ENCODE measurements around the gene RPL22L1. TPM values are rescaled to one million over a fixed set of nuclear protein-coding genes. Genes with fewer than 3 reads are reported as not detected.
"Not testable (repeated sequence)": the region's sequence is repeated elsewhere in the genome, so short reads cannot be mapped to it uniquely, and the experiment has no call there.

Gene RPL22L1
- total RNA-seq, 1 donor from 2014 or later = 123 TPM

DNA sequence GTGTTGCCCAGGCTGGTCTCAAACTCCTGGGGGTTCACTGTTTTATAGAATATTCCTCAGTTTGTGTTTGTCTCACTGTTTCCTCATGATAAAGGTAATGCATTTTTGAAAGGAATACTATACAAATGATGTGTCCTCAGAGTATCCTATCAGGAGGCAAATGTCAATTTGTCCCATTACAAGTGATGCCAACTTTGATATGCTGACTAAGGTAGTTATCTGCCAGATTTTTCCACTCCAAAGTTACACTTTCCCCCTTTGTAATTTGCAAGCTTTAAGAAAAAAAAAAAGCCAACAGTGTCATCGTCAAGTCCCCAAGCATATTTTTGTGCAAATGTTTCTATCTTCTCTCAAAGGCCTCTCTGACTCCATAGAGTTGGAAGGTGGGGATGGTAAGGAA lies 29.5 kb upstream of the RPL22L1 start:
- Mint-ChIP-seq H3K27me3 (ENCODE audit: insufficient read depth) (no peaks in the 10 kb centered on the region), H3K27ac (no peak overlapping the region), H3K36me3 (ENCODE audit: low read depth) (peaks cover 5% of the 10 kb centered on the region), H3K4me3 (no peak overlapping the region), H3K4me1 (ENCODE audit: low read depth) (no peaks in the 10 kb centered on the region), H3K9me3 (no peaks in the 10 kb centered on the region)
- intact Hi-C loops (cut with micrococcal nuclease) = no loop called here
- DNase-seq (ENCODE audit: low spot score) = no peak

- Mint-ChIP-seq H3K27me3 (ENCODE audit: insufficient read depth) (no peaks in the 10 kb centered on the region), H3K9me3 (no peaks in the 10 kb centered on the region), H3K36me3 (ENCODE audit: low read depth) (peaks cover 5% of the 10 kb centered on the region), H3K4me1 (ENCODE audit: low read depth) (no peaks in the 10 kb centered on the region), H3K27ac (no peak overlapping the region), H3K4me3 (no peak overlapping the region)
- intact Hi-C loops (cut with micrococcal nuclease) = no loop called here
- DNase-seq (ENCODE audit: low spot score) = no peak
These were observed 28.0 kb upstream of the RPL22L1 start for GRCh38 chr3:170897978-170898377.

DNA sequence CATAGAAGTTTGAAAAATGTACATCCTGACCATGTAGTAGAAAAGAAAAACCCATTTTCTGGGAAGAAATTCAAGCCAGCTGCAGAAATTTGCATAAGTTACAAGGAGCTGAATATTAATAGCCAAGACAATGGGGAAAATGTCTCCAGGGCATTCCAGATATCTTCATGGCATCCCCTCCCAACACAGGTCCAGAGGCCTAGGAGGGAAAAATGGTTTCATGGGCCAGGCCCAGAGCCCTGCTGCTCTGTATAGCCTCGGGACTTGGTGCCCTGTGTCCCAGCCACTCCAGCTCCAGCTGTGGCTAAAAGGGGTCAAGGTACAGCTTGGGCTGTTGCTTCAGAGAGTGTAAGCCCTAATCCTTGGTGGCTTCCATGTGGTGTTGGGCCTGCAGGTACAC lies 27.2 kb upstream of the RPL22L1 start:
- intact Hi-C loops (cut with micrococcal nuclease); H3K9me3 Mint-ChIP-seq; H3K4me1 Mint-ChIP-seq (ENCODE audit: low read depth); DNase-seq (ENCODE audit: low spot score); H3K27ac Mint-ChIP-seq; H3K36me3 Mint-ChIP-seq (ENCODE audit: low read depth); H3K27me3 Mint-ChIP-seq (ENCODE audit: insufficient read depth); H3K4me3 Mint-ChIP-seq: not testable (repeated sequence)

DNA sequence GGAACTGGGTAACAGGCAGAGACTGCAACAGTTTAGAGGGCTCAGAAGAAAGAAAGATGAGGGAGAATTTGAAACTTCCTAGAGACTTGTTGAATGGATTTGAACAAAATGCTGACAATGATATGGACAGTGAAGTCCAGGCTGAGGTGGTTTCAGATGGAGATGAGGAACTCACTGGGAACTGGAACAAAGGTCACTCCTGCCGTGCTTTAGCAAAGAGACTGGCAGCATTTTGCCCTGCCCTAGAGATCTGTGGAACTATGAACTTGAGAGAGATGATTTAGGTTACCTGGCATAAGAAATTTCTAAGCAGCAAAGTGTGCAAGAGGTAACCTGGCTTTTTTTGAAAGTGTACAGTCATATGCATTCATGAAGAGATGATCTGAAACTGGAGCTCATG lies 26.8 kb upstream of the RPL22L1 start:
- H3K36me3 Mint-ChIP-seq (ENCODE audit: low read depth) = peaks cover 3% of the 10 kb centered on the region
- no peaks in the 10 kb centered on the region for H3K9me3 Mint-ChIP-seq
- no peak overlapping the region for H3K4me3 Mint-ChIP-seq
- no peak overlapping the region for H3K27ac Mint-ChIP-seq
- no peaks in the 10 kb centered on the region for H3K4me1 Mint-ChIP-seq (ENCODE audit: low read depth)
- intact Hi-C loops (cut with micrococcal nuclease) = no loop called here
- no peak for DNase-seq (ENCODE audit: low spot score)
- H3K27me3 Mint-ChIP-seq (ENCODE audit: insufficient read depth) = no peaks in the 10 kb centered on the region

GRCh38 chr3:170896333-170896732 lies 26.3 kb upstream of the RPL22L1 start:
- intact Hi-C loops (cut with micrococcal nuclease); H3K36me3 Mint-ChIP-seq (ENCODE audit: low read depth); DNase-seq (ENCODE audit: low spot score); H3K4me3 Mint-ChIP-seq; H3K27ac Mint-ChIP-seq; H3K4me1 Mint-ChIP-seq (ENCODE audit: low read depth); H3K27me3 Mint-ChIP-seq (ENCODE audit: insufficient read depth); H3K9me3 Mint-ChIP-seq: not testable (repeated sequence)

DNA sequence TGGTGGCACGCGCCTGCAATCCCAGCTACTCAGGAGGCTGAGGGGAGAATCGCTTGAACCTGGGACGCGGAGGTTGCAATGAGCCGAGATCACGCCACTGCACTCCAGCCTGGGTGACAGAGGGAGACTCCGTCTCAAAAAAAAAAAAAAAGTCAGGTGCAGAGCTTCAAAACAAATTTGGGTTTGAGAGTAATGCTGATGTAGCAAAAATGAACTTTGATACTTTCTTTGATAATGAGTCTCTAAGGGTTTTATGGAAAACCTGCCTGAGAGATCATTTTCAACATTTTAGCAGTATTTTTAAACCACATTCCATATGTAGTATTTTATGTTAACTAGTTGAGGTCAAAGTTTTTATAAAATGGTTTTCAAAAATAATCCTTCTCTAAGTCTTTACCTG lies 23.9 kb upstream of the RPL22L1 start:
- H3K9me3 Mint-ChIP-seq = no peaks in the 10 kb centered on the region

GRCh38 chr3:170889630-170890029 lies 19.6 kb upstream of the RPL22L1 start:
- no peak for DNase-seq (ENCODE audit: low spot score)
- intact Hi-C loops (cut with micrococcal nuclease) = no loop called here
- Mint-ChIP-seq H3K9me3 (no peaks in the 10 kb centered on the region), H3K27ac (no peak overlapping the region), H3K36me3 (ENCODE audit: low read depth) (peaks cover 2% of the 10 kb centered on the region), H3K27me3 (ENCODE audit: insufficient read depth) (peaks cover 3% of the 10 kb centered on the region), H3K4me1 (ENCODE audit: low read depth) (no peaks in the 10 kb centered on the region), H3K4me3 (no peak overlapping the region)

More for the DNA sequence above, 23.9 kb upstream of the RPL22L1 start:
- Mint-ChIP-seq H3K36me3 (ENCODE audit: low read depth) (peaks cover 3% of the 10 kb centered on the region), H3K4me3 (no peak overlapping the region), H3K27me3 (ENCODE audit: insufficient read depth) (no peaks in the 10 kb centered on the region), H3K27ac (no peak overlapping the region), H3K4me1 (ENCODE audit: low read depth) (no peaks in the 10 kb centered on the region)
- intact Hi-C loops (cut with micrococcal nuclease) = no loop called here
- no peak for DNase-seq (ENCODE audit: low spot score)

GRCh38 chr3:170889132-170889531 lies 19.1 kb upstream of the RPL22L1 start:
- H3K9me3 Mint-ChIP-seq = no peaks in the 10 kb centered on the region
- no peak overlapping the region for H3K27ac Mint-ChIP-seq
- peaks cover 2% of the 10 kb centered on the region for H3K36me3 Mint-ChIP-seq (ENCODE audit: low read depth)
- intact Hi-C loops (cut with micrococcal nuclease) = no loop called here
- H3K4me1 Mint-ChIP-seq (ENCODE audit: low read depth) = no peaks in the 10 kb centered on the region
- DNase-seq (ENCODE audit: low spot score) = no peak
- H3K27me3 Mint-ChIP-seq (ENCODE audit: insufficient read depth) = peaks cover 3% of the 10 kb centered on the region
- H3K4me3 Mint-ChIP-seq = no peak overlapping the region

GRCh38 chr3:170884109-170884930 lies 14.3 kb upstream of the RPL22L1 start:
- H3K4me3 Mint-ChIP-seq; H3K4me1 Mint-ChIP-seq (ENCODE audit: low read depth); H3K27ac Mint-ChIP-seq; H3K9me3 Mint-ChIP-seq; H3K27me3 Mint-ChIP-seq (ENCODE audit: insufficient read depth); DNase-seq (ENCODE audit: low spot score); H3K36me3 Mint-ChIP-seq (ENCODE audit: low read depth); intact Hi-C loops (cut with micrococcal nuclease): not testable (repeated sequence)

DNA sequence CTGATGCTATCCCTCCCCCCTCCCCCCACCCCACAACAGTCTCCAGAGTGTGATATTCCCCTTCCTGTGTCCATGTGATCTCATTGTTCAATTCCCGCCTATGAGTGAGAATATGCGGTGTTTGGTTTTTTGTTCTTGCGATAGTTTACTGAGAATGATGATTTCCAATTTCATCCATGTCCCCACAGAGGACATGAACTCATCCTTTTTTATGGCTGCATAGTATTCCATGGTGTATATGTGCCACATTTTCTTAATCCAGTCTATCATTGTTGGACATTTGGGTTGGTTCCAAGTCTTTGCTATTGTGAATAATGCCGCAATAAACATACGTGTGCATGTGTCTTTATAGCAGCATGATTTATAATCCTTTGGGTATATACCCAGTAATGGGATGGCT lies 8.7 kb upstream of the RPL22L1 start:
- intact Hi-C loops (cut with micrococcal nuclease) = not testable (repeated sequence)

GRCh38 chr3:170877311-170877710 lies 7.3 kb upstream of the RPL22L1 start:
- H3K9me3 Mint-ChIP-seq; DNase-seq (ENCODE audit: low spot score); intact Hi-C loops (cut with micrococcal nuclease); H3K27me3 Mint-ChIP-seq (ENCODE audit: insufficient read depth); H3K4me1 Mint-ChIP-seq (ENCODE audit: low read depth); H3K27ac Mint-ChIP-seq; H3K36me3 Mint-ChIP-seq (ENCODE audit: low read depth); H3K4me3 Mint-ChIP-seq: not testable (repeated sequence)

More for the DNA sequence above, 8.7 kb upstream of the RPL22L1 start:
- H3K27ac Mint-ChIP-seq; H3K4me1 Mint-ChIP-seq (ENCODE audit: low read depth); H3K4me3 Mint-ChIP-seq; H3K27me3 Mint-ChIP-seq (ENCODE audit: insufficient read depth); H3K36me3 Mint-ChIP-seq (ENCODE audit: low read depth); H3K9me3 Mint-ChIP-seq; DNase-seq (ENCODE audit: low spot score): not testable (repeated sequence)

DNA sequence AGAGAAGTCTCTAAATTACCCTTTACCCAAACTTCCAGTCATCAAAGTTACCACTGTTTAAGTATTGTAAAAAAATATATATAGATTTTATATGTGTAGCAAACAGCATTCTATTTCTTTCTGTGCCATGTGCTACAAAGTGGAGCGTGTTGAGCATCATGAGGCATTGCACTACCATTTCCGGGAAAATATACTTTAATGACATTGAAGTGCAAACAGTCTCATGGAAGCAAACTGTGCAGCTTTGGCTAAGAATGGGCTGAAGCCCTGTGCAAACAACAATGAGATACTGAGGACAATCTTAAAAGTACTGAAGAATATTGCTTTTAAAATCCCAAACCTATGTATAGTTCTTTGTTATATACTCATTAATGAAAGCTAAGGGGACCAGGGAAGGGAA lies 6.5 kb upstream of the RPL22L1 start:
- Mint-ChIP-seq H3K4me3 (no peak overlapping the region), H3K27me3 (ENCODE audit: insufficient read depth) (peaks cover 4% of the 10 kb centered on the region), H3K27ac (no peak overlapping the region), H3K4me1 (ENCODE audit: low read depth) (no peaks in the 10 kb centered on the region), H3K36me3 (ENCODE audit: low read depth) (no peaks in the 10 kb centered on the region), H3K9me3 (no peaks in the 10 kb centered on the region)
- intact Hi-C loops (cut with micrococcal nuclease) = no loop called here
- DNase-seq (ENCODE audit: low spot score) = no peak

GRCh38 chr3:170869239-170869590 lies 780 bp downstream of the RPL22L1 start:
- Mint-ChIP-seq H3K9me3 (no peaks in the 10 kb centered on the region), H3K4me1 (ENCODE audit: low read depth) (peaks cover 29% of the 10 kb centered on the region), H3K27ac (peak overlapping the region; percentile 100), H3K36me3 (ENCODE audit: low read depth) (peaks cover 44% of the 10 kb centered on the region), H3K4me3 (peak overlapping the region; percentile 98), H3K27me3 (ENCODE audit: insufficient read depth) (peaks cover 2% of the 10 kb centered on the region)
- DNase-seq (ENCODE audit: low spot score) = no peak
- intact Hi-C loops (cut with micrococcal nuclease) = loop anchor here (2.0 to 10.0 kb wide), 6 partner anchors 457 to 1883 kb away; partner anchors contain the start of genes ECT2, PRKCI, TERC and TNIK
